K562 (cell line): ENCODE measurements around the gene EFNA2. TPM values are rescaled to one million over a fixed set of nuclear protein-coding genes. Genes with fewer than 3 reads are reported as not detected.

Experiments
- CREBBP ChIP-seq: IDR thresholded peaks from one replicate; pipeline ENCODE4 v1.6.1; 2012; ENCODE audit warnings: low read depth, mild to moderate bottlenecking, control low read depth, inconsistent platforms, low read length
- E2F3 ChIP-seq: fragments of 250-450 bp; sonication (Bioruptor Pico); IDR thresholded peaks from 2 replicates; pipeline ENCODE4 v1.4.0; 2020; ENCODE audit warnings: mild to moderate bottlenecking
- FOSL1 ChIP-seq: fragments of 200-800 bp; sonication (Bioruptor generic); conservative IDR thresholded peaks from 2 replicates; pipeline ENCODE4 v1.6.1; 2016; ENCODE audit warnings: missing genetic modification characterization, missing compliant biosample characterization
- MLLT1 ChIP-seq, 2 experiments: fragments of 450-650 bp; IDR thresholded peaks; 2 replicates each; pipeline ENCODE4 v1.6.1; 2016
- NCOA6 ChIP-seq: fragments of 450-650 bp; IDR thresholded peaks from 2 replicates; pipeline ENCODE4 v1.6.1; 2017; ENCODE audit warnings: mild to moderate bottlenecking
- PRPF4 ChIP-seq: fragments of 200-400 bp; formaldehyde crosslinking; IDR thresholded peaks from one replicate; pipeline ENCODE4 v1.6.1; 2017; ENCODE audit warnings: low read length, low read depth, mild to moderate bottlenecking; ENCODE audit not compliant: insufficient read depth, poor library complexity, severe bottlenecking
- PURB ChIP-seq: sonication (generic); formaldehyde crosslinking; IDR thresholded peaks from 2 replicates; pipeline ENCODE4 v1.9.0; 2021; ENCODE audit warnings: low read depth, mild to moderate bottlenecking, missing genetic modification reagents
- PYGO2 ChIP-seq: fragments of 450-650 bp; IDR thresholded peaks from 2 replicates; pipeline ENCODE4 v1.6.1; 2016; ENCODE audit warnings: mild to moderate bottlenecking, missing genetic modification characterization, moderate library complexity, missing compliant biosample characterization
- RBM25 ChIP-seq: fragments of 200-400 bp; formaldehyde crosslinking; IDR thresholded peaks from 2 replicates; pipeline ENCODE4 v1.6.1; 2018; ENCODE audit warnings: low read length, low read depth, moderate library complexity; ENCODE audit not compliant: severe bottlenecking
- SMAD2 ChIP-seq: fragments of 150-350 bp; IDR thresholded peaks from 2 replicates; pipeline ENCODE4 v1.6.1; 2014; ENCODE audit warnings: low read depth, mild to moderate bottlenecking, low read length
- SMC3 ChIP-seq: conservative IDR thresholded peaks from 2 replicates; pipeline ENCODE4 v1.6.1; 2011; ENCODE audit warnings: low read depth, low read length, improper control_type of control experiment; ENCODE audit not compliant: insufficient read depth
- STAT5A ChIP-seq: IDR thresholded peaks from 2 replicates; pipeline ENCODE4 v1.6.1; 2012; ENCODE audit warnings: low read length, inconsistent platforms, borderline replicate concordance
- ZBED1 ChIP-seq: IDR thresholded peaks from 2 replicates; pipeline ENCODE4 v1.6.1; 2014
- ZKSCAN3 ChIP-seq: fragments of 250-450 bp; sonication (Bioruptor Pico); IDR thresholded peaks from 2 replicates; pipeline ENCODE4 v1.4.0; 2020
- ZNF282 ChIP-seq: sonication (generic); formaldehyde crosslinking; IDR thresholded peaks from 2 replicates; pipeline ENCODE4 v1.8.1; 2023; ENCODE audit warnings: missing genetic modification reagents
- ZNF408 ChIP-seq: fragments of 250-450 bp; sonication (Bioruptor Pico); IDR thresholded peaks from 2 replicates; pipeline ENCODE4 v1.4.0; 2020; ENCODE audit warnings: low read depth, mild to moderate bottlenecking, moderate library complexity
- ZNF589 ChIP-seq: fragments of 200-800 bp; sonication (Bioruptor generic); IDR thresholded peaks from 2 replicates; pipeline ENCODE4 v1.6.1; 2016; ENCODE audit warnings: low read depth, missing genetic modification characterization, missing compliant biosample characterization
- ZNF77 ChIP-seq: fragments of 250-450 bp; sonication (Bioruptor Pico); IDR thresholded peaks from 2 replicates; pipeline ENCODE4 v1.5.0; 2020
- ZNF830 ChIP-seq: fragments of 250-450 bp; sonication (Bioruptor Pico); IDR thresholded peaks from 2 replicates; pipeline ENCODE4 v1.5.0; 2021; ENCODE audit warnings: mild to moderate bottlenecking
- polyA plus RNA-seq, 8 experiments: library from polyadenylated mRNA; depleted of rRNA in 4 of 8; stranded (reverse) in 5 of 8; unstranded in 3 of 8; fragments of >200 nt; fragmentation: Nextera tagmentation in 2 of 8; fragmentation: Illumina TruSeq in 1 of 8; extraction: Ambion mirVana in 2 of 8; extraction: Trizol in 1 of 8; gene quantifications; 2 replicates each; pipeline versions ENCODE4 v1.2.1 to v1.2.3, GENCODE V29; 2011 to 2014; ENCODE audit warnings: inconsistent platforms in 1 of 8, missing spikeins in 1 of 8
- total RNA-seq, 7 experiments: library from RNA; depleted of rRNA in 6 of 7; stranded (reverse); fragments of >200 nt in 6 of 7; fragmentation: Illumina TruSeq in 2 of 7; extraction: Trizol in 2 of 7; gene quantifications; 2 replicates each; pipeline versions ENCODE4 v1.2.1 to v1.2.3, GENCODE V29; 2011 to 2021; ENCODE audit warnings: low replicate concordance in 1 of 7
- TF ChIP-seq, protein P1 (sequence below): sonication (generic); IDR thresholded peaks from 2 replicates; pipeline ENCODE4 v1.6.1; 2016
- TF ChIP-seq, protein P2 (sequence below): IDR thresholded peaks from 2 replicates; pipeline ENCODE4 v1.6.1; 2011; ENCODE audit not compliant: insufficient read length; ENCODE audit errors: extremely low read depth
- TF ChIP-seq, protein P3 (sequence below): fragments of 250-450 bp; sonication (Bioruptor Pico); IDR thresholded peaks from 2 replicates; pipeline ENCODE4 v1.4.0; 2020; ENCODE audit warnings: mild to moderate bottlenecking, moderate library complexity, borderline replicate concordance
- TF ChIP-seq, protein P4 (sequence below): fragments of 250-450 bp; sonication (Bioruptor Pico); IDR thresholded peaks from 2 replicates; pipeline ENCODE4 v1.8.0; 2022; ENCODE audit warnings: inconsistent platforms, mild to moderate bottlenecking, moderate library complexity, borderline replicate concordance

EFNA2 gene
- total and polyA plus RNA-seq, 9 of the 15 experiments (the other 6 are each of a cell fraction or from before 2014, with no cell fraction given), result 0.11 to 0.44 (median 0.15) TPM; not detected in 6

DNA sequence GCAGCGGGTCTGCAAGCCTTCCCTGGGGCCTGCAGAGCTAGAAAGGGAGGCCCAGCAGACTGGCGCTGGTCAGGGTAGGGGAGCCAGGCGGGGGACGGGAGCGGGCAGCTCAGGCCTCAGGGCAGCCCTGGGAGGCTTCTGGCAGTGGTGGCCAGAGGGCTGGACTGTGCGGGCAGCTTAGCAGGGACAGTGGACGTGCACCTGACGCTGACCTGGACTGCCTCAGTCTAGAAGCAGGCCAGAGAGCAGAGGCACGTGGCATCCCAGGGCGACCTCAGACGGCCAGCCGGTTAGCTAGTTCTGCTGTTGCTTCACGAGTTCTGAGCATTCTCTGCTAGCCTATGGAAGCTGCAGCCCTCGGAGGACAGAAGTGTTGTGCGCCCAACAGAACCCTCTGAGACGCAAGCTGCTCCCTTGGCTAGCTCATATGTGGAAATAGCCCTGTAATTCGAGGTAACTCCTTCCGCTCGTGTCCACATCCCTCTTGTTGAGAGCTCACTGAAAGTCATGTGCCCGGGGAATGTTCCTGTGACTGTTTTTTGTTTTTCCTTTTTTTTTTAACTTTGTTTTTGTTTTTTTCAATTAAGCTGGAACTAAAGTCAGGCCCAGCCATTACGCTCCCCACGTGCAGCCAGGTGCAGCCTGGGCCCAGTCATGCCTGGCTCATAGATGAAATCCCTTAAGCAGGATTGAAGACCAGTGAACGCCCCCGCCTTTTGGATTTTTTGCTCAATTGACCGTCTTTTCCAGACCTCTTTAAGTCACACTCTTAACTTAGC is 12.2 kb upstream of the EFNA2 start (continued):
- TF ChIP-seq SMAD2 (no peak), ZNF408 (CRISPR knock-in tag) (no peak), SMC3 (no peak), STAT5A (no peak), ZNF77 (CRISPR knock-in tag) (no peak), PURB (CRISPR knock-in tag) (no peak), RBM25 (no peak), ZNF282 (no peak), MLLT1 (IDR thresholded peaks at IDR 0.05) (no peak), ZBED1 (no peak), PYGO2 (tag) (no peak), ZNF830 (CRISPR knock-in tag) (no peak), E2F3 (CRISPR knock-in tag) (no peak), ZNF589 (CRISPR knock-in tag) (peak; percentile 59; the same call in 1 of the 2 replicates), NCOA6 (no peak), PRPF4 (no peak), CREBBP (no peak), ZKSCAN3 (CRISPR knock-in tag) (no peak), FOSL1 (tag) (no peak)
- TF ChIP-seq, protein P1, sequence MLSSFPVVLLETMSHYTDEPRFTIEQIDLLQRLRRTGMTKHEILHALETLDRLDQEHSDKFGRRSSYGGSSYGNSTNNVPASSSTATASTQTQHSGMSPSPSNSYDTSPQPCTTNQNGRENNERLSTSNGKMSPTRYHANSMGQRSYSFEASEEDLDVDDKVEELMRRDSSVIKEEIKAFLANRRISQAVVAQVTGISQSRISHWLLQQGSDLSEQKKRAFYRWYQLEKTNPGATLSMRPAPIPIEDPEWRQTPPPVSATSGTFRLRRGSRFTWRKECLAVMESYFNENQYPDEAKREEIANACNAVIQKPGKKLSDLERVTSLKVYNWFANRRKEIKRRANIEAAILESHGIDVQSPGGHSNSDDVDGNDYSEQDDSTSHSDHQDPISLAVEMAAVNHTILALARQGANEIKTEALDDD, result no peak
- TF ChIP-seq, protein P2, sequence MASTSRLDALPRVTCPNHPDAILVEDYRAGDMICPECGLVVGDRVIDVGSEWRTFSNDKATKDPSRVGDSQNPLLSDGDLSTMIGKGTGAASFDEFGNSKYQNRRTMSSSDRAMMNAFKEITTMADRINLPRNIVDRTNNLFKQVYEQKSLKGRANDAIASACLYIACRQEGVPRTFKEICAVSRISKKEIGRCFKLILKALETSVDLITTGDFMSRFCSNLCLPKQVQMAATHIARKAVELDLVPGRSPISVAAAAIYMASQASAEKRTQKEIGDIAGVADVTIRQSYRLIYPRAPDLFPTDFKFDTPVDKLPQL, result no peak
- TF ChIP-seq, protein P3, sequence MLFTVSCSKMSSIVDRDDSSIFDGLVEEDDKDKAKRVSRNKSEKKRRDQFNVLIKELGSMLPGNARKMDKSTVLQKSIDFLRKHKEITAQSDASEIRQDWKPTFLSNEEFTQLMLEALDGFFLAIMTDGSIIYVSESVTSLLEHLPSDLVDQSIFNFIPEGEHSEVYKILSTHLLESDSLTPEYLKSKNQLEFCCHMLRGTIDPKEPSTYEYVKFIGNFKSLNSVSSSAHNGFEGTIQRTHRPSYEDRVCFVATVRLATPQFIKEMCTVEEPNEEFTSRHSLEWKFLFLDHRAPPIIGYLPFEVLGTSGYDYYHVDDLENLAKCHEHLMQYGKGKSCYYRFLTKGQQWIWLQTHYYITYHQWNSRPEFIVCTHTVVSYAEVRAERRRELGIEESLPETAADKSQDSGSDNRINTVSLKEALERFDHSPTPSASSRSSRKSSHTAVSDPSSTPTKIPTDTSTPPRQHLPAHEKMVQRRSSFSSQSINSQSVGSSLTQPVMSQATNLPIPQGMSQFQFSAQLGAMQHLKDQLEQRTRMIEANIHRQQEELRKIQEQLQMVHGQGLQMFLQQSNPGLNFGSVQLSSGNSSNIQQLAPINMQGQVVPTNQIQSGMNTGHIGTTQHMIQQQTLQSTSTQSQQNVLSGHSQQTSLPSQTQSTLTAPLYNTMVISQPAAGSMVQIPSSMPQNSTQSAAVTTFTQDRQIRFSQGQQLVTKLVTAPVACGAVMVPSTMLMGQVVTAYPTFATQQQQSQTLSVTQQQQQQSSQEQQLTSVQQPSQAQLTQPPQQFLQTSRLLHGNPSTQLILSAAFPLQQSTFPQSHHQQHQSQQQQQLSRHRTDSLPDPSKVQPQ (CRISPR knock-in tag), result no peak
- TF ChIP-seq, protein P4, sequence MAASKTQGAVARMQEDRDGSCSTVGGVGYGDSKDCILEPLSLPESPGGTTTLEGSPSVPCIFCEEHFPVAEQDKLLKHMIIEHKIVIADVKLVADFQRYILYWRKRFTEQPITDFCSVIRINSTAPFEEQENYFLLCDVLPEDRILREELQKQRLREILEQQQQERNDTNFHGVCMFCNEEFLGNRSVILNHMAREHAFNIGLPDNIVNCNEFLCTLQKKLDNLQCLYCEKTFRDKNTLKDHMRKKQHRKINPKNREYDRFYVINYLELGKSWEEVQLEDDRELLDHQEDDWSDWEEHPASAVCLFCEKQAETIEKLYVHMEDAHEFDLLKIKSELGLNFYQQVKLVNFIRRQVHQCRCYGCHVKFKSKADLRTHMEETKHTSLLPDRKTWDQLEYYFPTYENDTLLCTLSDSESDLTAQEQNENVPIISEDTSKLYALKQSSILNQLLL (CRISPR knock-in tag), result no peak
